HG03280 (cell line): Measurements from ENCODE around the gene RGS9.
A peak's percentile ranks its signal among the peaks of the same experiment; 100 is the strongest.
"Not testable (repeated sequence)": the region's sequence is repeated elsewhere in the genome, so short reads cannot be mapped to it uniquely, and the experiment has no call there.

Experiments
- ATAC-seq: cut with Tn5 transposase; IDR thresholded peaks from one replicate; pipeline ENCODE4 v1.9.1; 2021; ENCODE audit warnings: mild to moderate bottlenecking, moderate library complexity; ENCODE audit not compliant: unreplicated experiment

Gene RGS9

GRCh38 chr17:65109990-65110680 lies 27.0 kb upstream of the RGS9 start:
- ATAC-seq: no peak

GRCh38 chr17:65115839-65116238 lies 21.3 kb upstream of the RGS9 start:
- no peak for ATAC-seq

- not testable (repeated sequence) for ATAC-seq
These were observed 20.7 kb upstream of the RGS9 start for GRCh38 chr17:65116515-65116914.

- ATAC-seq: no peak
These were observed 19.7 kb upstream of the RGS9 start for GRCh38 chr17:65117384-65118035.

- ATAC-seq: no peak
These were observed 15.8 kb upstream of the RGS9 start for GRCh38 chr17:65121368-65121767.

- ATAC-seq: no peak
These were observed 15.0 kb upstream of the RGS9 start for GRCh38 chr17:65121916-65122806.

GRCh38 chr17:65122836-65123756 lies 14.1 kb upstream of the RGS9 start:
- peak; percentile 81 for ATAC-seq

- ATAC-seq: no peak
These were observed 13.2 kb upstream of the RGS9 start for GRCh38 chr17:65123757-65124675.

- ATAC-seq: no peak
These were observed 6.3 kb upstream of the RGS9 start for GRCh38 chr17:65130832-65131231.

GRCh38 chr17:65131240-65131639 lies 5.9 kb upstream of the RGS9 start:
- no peak for ATAC-seq

GRCh38 chr17:65131946-65132345 lies 5.2 kb upstream of the RGS9 start:
- no peak for ATAC-seq

GRCh38 chr17:65134035-65134434 lies 3.1 kb upstream of the RGS9 start:
- no peak for ATAC-seq

GRCh38 chr17:65139101-65139764 lies 2.1 kb downstream of the RGS9 start:
- no peak for ATAC-seq

GRCh38 chr17:65142247-65142646 lies 5.1 kb downstream of the RGS9 start:
- ATAC-seq: no peak

- no peak for ATAC-seq
These were observed 6.9 kb downstream of the RGS9 start for GRCh38 chr17:65143889-65144604.

- no peak for ATAC-seq
These were observed 8.6 kb downstream of the RGS9 start for GRCh38 chr17:65145743-65146142.

- ATAC-seq: no peak
These were observed 10.8 kb downstream of the RGS9 start for GRCh38 chr17:65147955-65148354.
